ENCODE data around the gene TXNRD2.

Gene TXNRD2

GRCh38 chr22:19965771-19966709, 24.4 kb upstream of the TXNRD2 start:
- DNase-seq, result no peak

GRCh38 chr22:19964701-19965386, 23.2 kb upstream of the TXNRD2 start:
- no peak for DNase-seq

DNA sequence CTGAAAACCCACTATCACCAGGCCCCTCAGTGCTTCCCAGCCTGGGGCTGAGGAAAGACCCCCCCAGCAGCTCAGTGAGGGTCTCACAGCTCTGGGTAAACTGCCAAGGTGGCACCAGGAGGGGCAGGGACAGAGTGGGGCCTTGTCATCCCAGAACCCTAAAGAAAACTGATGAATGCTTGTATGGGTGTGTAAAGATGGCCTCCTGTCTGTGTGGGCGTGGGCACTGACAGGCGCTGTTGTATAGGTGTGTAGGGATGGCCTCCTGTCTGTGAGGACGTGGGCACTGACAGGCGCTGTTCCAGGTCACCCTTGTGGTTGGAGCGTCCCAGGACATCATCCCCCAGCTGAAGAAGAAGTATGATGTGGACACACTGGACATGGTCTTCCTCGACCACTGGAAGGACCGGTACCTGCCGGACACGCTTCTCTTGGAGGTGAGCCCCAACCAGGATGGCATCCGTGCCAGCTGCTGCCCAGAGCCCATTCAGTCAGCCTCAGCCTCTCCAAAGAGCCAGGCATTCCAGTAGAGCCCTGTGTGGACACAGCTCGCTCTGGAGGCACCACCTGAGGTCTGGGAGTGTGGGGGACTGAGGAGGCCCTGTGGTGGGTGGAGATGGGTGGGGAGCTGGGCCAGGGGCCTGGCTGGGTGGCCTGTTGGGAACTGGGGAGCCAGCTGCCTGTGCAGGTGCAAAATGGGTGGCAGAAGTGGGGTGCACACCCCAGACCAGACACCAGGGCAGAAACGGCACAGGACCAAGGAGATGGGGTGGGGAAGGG, 22.4 kb upstream of the TXNRD2 start:
- no peak for DNase-seq

DNA sequence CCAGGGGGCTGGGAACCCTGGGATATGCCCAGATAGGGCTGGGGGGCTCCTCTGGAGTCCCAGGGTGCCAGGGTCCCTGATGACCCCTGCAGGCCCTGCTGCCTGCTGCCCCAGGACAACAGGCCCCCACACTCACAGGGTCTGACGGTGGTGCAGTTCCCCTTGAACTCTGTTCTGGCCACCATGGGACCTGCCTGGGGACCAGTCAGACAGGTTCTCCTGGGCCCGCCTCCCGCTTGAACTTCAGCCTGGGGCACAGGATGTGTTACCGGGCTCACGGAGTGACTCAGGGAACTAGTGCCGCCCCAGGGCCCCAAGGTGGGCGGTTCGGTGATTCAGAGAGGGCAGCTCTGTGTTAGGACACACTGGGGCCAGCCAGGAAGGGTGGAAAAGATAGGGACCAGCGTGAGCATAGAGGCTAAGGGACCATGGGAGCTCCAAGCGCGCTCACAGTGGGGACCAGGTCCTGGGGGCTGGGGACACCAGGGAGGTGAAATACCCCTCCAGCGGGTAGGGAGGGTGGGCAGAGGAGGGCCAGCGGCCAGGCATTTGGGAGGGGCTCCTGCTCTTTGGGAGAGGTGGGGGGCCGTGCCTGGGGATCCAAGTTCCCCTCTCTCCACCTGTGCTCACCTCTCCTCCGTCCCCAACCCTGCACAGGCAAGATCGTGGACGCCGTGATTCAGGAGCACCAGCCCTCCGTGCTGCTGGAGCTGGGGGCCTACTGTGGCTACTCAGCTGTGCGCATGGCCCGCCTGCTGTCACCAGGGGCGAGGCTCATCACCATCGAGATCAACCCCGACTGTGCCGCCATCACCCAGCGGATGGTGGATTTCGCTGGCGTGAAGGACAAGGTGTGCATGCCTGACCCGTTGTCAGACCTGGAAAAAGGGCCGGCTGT, 21.5 kb upstream of the TXNRD2 start:
- peak; percentile 38 for DNase-seq

- DNase-seq, result peak; percentile 76
Measured at GRCh38 chr22:19962246-19962908, 20.8 kb upstream of the TXNRD2 start.

- DNase-seq, result no peak
Measured at GRCh38 chr22:19961868-19962245, 20.2 kb upstream of the TXNRD2 start.

- DNase-seq, result no peak
Measured at GRCh38 chr22:19961201-19961580, 19.6 kb upstream of the TXNRD2 start.

DNA sequence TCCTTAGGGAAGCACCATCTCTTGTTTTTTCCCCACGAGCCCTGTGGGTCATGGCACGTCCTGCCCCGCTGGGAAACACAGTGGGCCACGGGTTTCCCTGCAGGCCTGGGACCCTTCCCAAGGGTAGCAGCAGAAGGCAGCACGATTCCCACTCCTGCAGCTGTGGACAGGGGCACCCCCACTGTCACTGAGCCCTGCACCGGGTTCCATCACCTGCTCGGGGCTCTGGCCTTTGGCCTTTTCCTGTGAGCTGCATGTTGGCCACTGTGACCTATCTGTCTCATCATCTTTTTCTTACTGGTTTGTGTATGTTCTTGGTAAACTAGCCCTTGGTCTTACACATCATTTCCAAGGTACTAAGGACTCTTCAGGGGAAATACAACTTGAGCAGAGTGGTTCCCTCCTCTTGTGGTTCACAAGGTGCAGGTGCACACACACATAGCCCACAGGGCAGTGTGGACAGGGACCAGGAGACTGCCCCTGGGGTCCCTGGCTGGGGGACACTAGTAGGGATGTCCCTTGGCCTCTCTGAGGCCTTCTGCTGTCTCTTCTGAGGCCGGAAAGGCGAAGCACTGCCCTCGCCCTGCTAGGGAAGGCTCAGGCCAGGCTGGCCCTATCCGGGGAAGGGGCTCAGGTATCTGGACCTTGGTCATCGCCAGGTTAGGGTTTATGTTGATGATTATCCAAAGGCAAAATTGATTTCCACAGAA, 19.0 kb upstream of the TXNRD2 start:
- DNase-seq, result no peak

DNA sequence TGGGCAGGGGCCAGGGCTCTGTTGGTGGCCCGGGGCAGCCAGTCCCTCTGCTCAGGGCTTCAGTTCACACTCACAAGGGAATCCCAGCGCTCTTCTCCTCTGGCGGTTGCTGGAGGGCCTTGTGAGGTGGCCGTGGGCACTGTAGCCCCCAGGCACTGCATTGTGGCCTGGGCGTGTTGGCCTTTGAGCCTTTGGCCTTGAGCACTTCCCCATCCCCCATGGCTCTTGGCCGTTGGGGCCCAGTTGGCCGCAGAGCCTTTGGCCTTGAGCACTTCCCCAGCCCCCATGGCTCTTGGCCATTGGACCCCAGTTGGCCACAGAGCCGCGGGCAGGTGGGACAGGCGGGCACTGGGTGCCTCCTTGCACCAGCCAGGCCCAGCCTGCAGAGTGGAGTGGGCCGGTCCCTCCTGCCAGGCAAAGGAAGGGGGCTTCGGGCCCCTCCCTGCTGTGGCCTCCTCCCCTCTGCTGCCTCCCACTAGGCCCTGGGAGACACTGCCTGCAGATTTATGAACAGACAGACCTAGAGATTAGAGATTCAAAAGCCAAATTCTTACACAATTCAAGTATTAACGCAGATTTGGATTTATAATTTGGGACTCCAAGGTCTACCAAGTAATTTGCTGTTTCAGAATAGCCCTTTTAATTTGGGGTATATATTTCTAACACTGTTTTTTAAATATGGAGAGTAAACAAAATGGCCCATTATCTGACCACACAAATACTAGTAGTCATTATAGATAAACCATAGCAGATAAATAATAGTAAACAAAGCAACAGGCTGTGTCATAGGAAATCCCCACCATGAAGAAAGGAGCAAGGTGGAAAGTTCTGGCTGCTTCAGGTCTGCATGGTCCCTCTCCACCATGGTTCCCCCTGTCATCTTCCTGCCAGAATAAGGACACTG, 18.2 kb upstream of the TXNRD2 start:
- no peak for DNase-seq

DNA sequence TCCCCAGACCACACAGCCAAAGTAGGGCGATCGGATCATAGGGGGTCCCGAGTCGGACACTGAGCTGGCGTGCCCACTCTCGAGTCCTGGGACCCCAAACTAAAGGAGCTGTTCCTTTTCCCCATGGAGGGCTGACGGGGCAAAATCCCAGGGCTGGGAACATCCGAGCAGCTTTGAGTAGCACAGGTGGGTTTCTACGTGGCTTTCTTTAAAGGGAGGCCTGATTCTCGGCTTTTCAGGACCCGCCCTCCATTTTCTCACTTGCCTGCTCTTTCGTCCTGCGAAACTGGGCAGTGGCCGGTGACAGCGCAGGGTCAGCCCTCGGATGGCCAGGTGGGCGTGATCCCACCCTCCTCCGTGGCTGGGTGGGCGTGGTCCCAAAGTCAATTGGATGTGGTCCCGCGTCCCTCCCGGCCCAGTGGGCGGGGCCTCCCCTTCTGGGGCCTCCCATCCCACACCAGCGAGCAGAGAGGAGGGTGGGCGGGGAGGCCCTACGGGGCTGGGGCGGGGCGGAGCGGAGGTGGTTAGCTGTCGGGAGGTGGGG, 17.5 kb upstream of the TXNRD2 start:
- no peak for DNase-seq

DNA sequence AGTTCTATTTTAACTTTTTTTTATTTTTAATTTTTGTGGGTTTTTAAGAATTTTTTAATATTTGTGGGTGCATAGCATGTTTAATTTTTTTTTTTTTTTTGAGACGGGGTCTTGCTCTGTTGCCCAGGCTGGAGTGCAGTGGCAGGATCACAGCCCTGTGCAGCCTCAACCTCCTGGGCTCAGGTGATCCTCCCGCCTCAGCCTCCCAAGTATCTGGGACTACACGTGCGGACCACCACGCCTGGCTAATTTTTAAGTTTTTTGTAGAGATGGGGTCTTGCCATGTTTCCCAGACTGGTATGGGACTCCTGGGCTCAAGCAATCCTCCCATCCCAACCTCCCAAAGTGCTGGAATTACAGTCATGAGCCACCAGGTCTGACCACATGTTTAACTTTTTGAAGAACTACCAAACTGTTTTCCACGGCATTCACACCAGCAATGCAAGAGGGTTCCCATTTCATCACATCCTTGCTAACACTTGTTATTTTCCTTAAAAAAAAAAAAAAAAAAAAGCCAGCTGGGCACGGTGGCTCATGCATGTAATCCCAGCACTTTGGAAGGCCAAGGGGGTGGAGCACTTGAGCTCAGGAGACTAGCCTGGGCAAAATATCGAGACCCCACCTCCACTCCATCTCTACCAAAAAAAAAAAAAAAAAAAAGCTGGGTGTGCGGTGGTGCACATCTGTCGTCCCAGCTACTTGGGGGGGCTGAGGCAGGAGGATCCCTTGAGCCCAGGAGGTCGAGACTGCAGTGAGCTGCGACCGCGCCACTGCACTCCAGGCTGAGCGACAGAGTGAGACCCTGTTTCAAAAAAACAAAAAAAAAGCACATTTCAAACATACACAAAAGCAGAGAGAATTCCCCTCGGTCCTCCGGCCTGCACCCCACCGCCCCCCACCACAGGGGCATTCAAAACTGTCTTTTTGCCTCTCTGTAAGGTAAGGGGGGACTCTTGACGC, 16.7 kb upstream of the TXNRD2 start:
- no peak for DNase-seq

DNA sequence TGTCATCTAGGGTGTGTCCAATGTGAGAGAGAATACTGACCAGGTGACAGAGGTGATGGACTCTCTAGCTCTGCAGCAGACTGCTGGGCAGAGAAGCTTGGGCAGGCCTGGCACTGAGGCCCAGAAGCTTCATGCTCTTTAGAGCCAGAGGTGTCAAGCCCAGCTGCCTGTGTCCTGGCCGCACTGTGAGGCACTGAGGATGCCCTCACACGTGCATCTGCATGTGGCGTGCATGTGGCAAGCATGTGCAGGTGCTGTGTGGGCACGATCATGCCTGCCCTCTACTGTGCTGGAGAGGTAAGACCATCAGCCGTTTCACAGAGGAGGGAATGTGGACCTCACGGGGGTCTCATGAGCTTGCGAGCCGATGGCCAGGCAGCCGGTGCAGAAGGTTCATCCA, 15.8 kb upstream of the TXNRD2 start:
- DNase-seq, result no peak

- no peak for DNase-seq
Measured at GRCh38 chr22:19955241-19956128, 13.9 kb upstream of the TXNRD2 start.

GRCh38 chr22:19951346-19951745, 9.7 kb upstream of the TXNRD2 start:
- DNase-seq, result no peak

DNA sequence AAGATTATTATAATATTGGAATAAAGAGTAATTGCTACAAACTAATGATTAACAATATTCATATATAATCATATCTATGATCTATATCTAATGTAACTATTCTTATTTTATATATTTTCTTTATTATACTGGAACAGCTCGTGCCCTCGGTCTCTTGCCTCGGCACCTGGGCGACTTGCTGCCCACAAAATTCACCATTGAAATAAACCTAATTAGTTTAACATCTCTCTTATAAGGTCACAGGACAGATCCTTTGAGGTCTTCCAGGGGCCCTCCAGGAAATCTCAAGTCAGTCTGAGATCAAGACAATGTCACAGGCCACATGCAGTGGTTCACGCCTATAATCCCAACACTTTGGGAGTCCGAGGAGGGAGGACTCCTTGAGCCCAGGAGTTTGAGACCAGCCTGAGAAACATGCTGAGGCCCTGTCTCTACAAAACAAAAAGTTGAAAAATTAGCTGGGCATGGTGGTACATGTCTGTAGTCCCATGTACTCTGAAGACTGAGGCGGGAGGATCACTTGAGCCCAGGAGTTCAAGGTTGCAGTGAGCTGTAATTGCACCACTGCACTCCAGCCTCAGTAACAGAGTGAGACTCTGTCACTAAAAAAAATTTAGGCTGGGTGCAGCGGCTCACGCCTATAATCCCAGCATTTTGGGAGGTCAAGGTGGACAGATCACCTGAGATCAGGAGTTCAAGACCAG, 6.6 kb upstream of the TXNRD2 start:
- DNase-seq, result no peak

DNA sequence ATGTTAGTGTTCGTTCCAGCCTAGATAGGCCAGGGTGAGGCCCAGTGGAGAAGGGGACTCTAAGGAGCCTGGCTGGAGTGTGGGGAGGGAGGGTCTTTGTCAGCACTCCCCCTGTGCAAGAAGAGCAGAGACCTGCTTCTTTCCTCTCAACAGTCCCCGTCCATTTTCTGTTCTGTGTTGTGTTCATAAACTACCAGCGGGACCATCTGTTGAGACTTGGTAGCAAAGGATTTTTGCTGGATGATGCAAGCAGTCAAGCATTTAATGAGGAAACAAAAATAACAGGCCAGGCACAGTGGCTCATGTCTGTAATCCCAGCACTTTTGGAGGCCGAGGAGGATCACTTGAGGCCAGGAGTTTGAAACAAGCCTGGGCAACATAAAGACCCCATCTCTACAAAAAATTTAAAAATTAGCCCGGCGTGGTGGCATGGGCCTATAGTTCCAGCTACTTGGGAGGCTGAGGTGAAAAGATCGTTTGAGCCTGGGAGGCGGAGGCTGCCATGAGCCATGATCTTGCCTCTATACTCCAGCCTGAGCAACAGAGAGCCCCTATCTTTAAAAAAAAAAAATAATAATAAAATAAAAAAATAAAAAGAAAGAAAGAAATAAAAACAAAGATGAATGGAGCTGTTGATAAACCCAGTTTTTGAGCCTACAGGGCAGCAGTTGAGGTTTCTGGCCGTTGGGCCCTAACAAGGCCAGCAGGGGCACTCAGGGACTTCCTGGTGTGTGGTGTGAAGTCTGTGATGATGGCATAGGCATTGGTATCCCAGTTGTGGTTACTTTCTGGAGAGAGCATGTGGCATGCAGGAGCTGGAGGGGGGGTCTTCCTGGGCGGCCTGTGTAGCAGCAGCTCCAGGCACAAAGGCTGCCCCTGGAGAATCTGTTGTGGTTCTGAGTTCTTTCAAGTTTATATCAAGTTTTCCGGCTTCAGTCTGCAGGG, 1.7 kb upstream of the TXNRD2 start:
- no peak for DNase-seq

Measured in DMS153 (cell line).